Measurements from ENCODE around the gene TBC1D17.

Gene TBC1D17

DNA sequence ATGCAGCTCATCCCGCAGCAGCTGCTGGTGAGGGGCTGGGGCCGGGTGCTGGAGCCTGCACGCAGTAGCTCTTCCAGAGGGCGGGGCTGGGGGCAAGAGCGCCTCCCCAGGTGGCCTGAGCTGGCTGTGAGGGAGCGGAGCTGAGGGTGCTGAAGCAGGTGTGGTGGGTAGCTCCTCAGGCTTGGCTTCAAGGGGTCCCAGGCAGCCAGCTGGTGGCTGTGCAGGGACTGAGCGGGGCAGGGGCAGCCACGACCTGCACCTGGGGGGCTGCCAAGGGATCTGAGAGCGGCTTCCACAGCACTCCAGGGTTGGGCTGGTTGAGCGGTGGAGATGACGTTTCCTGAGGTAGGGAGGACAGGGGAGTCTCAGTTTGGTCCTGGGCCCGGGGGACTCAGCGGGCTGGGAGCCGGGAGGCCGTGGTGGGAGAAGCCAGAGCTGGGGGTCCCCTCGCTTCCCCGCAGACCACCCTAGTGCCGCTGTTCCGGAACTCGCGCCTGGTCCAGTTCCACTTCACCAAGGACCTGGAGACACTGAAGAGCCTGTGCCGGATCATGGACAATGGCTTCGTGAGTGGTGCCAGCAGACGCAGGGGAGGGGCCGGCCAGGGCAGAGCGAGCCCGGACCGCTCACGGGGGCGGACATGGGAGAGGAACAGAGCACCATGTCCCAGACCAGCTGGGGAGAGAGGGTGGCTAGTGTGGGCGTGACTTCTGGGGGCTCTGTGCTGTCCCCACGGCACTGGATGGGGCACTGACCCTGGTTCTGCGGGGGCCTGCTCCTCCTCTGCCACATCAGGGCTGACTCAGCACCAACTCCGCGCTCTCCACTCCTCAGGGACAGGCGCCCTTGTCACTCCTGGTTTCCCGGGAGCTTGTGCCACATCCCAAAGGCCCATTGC lies 19.2 kb upstream of the TBC1D17 start:
- no peak for TF ChIP-seq EZH2phosphoT487 (conservative IDR thresholded peaks at IDR 0.05; ENCODE audit: low read length)
- no peak for TF ChIP-seq CTCF (IDR thresholded peaks at IDR 0.05; ENCODE audit: insufficient read depth, low read length, poor library complexity, severe bottlenecking)
- H3K27ac ChIP-seq (ENCODE audit: low read depth, low read length), result no peak overlapping the region
- H2AFZ ChIP-seq (ENCODE audit: low read depth, low read length, severe bottlenecking), result no peak overlapping the region
- no peaks in the 10 kb centered on the region for H3K36me3 ChIP-seq (ENCODE audit: low read length)
- H3K27me3 ChIP-seq (ENCODE audit: low read length), result no peaks in the 10 kb centered on the region
- H3K4me2 ChIP-seq (ENCODE audit: low read depth, low read length, poor library complexity, severe bottlenecking), result no peak overlapping the region
- no peak overlapping the region for H3K4me3 ChIP-seq (ENCODE audit: insufficient read depth, low read length, poor library complexity, severe bottlenecking)
- no peak overlapping the region for H3K9ac ChIP-seq (ENCODE audit: low read length)
- no peaks in the 10 kb centered on the region for H3F3A ChIP-seq (ENCODE audit: insufficient read depth)
- no peaks in the 10 kb centered on the region for H3K9me3 ChIP-seq (ENCODE audit: insufficient read depth, low read length)
- H4K20me1 ChIP-seq (ENCODE audit: low read depth, low read length), result 0 out of 2 replicates have a peak, but pooled peaks cover 3% of the 10 kb centered on the region
- H3K9me2 ChIP-seq (replicated peaks; ENCODE audit: insufficient read depth, low read length), result no peaks in the 10 kb centered on the region
- H3K79me2 ChIP-seq (ENCODE audit: insufficient read depth, low read length), result peaks cover 7% of the 10 kb centered on the region; the same call in 1 of the 2 replicates

DNA sequence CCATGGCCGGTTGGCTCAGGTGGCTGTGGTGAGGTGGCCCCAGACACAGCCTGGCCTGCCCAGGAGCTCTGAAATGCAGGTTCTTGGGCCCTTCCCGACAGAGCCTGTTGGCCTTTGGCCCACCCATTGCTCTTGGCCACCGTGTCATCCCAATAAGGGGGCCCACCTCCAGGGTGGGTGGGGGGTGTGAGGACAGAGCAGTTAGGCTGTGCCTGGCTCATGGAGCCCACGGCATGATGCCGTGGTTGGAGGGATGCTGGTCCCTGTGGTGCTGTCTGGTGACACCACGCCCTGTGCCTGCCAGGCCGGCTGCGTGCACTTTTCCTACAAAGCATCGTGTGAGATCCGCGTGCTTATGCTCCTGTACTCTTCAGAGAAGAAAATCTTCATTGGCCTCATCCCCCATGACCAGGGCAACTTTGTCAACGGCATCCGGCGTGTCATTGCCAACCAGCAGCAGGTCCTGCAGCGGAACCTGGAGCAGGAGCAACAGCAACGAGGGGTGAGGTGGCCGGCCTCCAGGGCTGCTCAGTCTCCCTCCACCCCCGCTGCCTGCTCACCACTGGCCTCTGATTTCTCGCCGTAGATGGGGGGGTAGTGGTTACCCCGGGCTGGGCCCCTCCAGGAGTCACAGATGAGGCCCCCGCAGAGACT lies 17.7 kb upstream of the TBC1D17 start:
- Histone ChIP-seq H3K9ac (ENCODE audit: low read length) (no peak overlapping the region), H3K9me3 (ENCODE audit: insufficient read depth, low read length) (no peaks in the 10 kb centered on the region), H3K27ac (ENCODE audit: low read depth, low read length) (no peak overlapping the region), H4K20me1 (ENCODE audit: low read depth, low read length) (no peaks in the 10 kb centered on the region), H3K9me2 (replicated peaks; ENCODE audit: insufficient read depth, low read length) (no peaks in the 10 kb centered on the region), H3K27me3 (ENCODE audit: low read length) (no peaks in the 10 kb centered on the region), H2AFZ (ENCODE audit: low read depth, low read length, severe bottlenecking) (no peak overlapping the region), H3K79me2 (ENCODE audit: insufficient read depth, low read length) (peaks cover 3% of the 10 kb centered on the region), H3K4me2 (ENCODE audit: low read depth, low read length, poor library complexity, severe bottlenecking) (no peak overlapping the region), H3K4me3 (ENCODE audit: insufficient read depth, low read length, poor library complexity, severe bottlenecking) (no peak overlapping the region), H3F3A (ENCODE audit: insufficient read depth) (no peaks in the 10 kb centered on the region), H3K36me3 (ENCODE audit: low read length) (no peaks in the 10 kb centered on the region)
- TF ChIP-seq CTCF (IDR thresholded peaks at IDR 0.05; ENCODE audit: insufficient read depth, low read length, poor library complexity, severe bottlenecking) (no peak), EZH2phosphoT487 (conservative IDR thresholded peaks at IDR 0.05; ENCODE audit: low read length) (no peak)

DNA sequence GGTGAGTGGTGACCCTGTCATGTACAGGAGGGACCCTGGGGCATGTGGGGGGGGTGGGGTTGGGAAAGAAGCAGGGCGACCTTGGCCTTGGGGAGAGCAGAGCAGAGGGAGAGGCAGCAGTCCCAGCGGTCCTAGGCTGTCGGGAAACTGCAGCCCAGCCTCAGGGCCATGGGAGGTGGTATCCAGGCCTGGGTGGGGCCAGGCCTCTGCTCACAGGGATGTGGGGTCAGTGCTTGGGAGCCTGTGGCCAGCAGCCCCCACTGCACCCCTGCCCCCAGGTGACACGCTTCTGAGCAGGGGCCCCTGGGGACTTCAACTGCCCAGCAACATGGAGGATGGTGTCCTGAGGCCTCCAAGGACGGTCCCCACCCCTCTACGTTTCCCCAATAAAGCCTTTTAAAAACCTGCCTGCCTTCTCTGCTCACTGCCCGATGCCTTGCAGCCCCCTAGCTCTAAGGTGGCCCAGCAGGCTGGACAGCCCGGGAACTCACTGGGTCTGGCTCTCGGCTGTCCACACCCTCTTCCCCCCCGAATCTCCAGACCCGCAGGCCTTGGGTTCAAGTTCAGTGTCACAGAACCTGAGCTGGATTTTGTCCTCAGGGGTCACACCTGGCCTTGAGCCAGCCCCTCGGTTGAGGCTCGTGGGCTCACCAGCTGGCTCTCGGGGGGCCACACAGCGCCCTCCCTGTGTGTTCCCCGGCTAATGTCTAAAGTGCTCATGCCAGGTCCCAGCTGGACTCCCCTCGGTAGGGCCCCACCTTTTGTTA lies 17.0 kb upstream of the TBC1D17 start:
- H3K9me3 ChIP-seq (ENCODE audit: insufficient read depth, low read length), result no peaks in the 10 kb centered on the region
- H4K20me1 ChIP-seq (ENCODE audit: low read depth, low read length), result no peaks in the 10 kb centered on the region
- no peak overlapping the region for H3K4me3 ChIP-seq (ENCODE audit: insufficient read depth, low read length, poor library complexity, severe bottlenecking)
- no peak overlapping the region for H3K27ac ChIP-seq (ENCODE audit: low read depth, low read length)
- peaks cover 10% of the 10 kb centered on the region for H3K79me2 ChIP-seq (ENCODE audit: insufficient read depth, low read length)
- no peak overlapping the region for H3K9ac ChIP-seq (ENCODE audit: low read length)
- no peaks in the 10 kb centered on the region for H3K27me3 ChIP-seq (ENCODE audit: low read length)
- H3K9me2 ChIP-seq (replicated peaks; ENCODE audit: insufficient read depth, low read length), result no peaks in the 10 kb centered on the region
- no peaks in the 10 kb centered on the region for H3F3A ChIP-seq (ENCODE audit: insufficient read depth)
- H3K36me3 ChIP-seq (ENCODE audit: low read length), result no peaks in the 10 kb centered on the region
- TF ChIP-seq CTCF (IDR thresholded peaks at IDR 0.05; ENCODE audit: insufficient read depth, low read length, poor library complexity, severe bottlenecking), result no peak
- no peak for TF ChIP-seq EZH2phosphoT487 (conservative IDR thresholded peaks at IDR 0.05; ENCODE audit: low read length)
- no peak overlapping the region for H3K4me2 ChIP-seq (ENCODE audit: low read depth, low read length, poor library complexity, severe bottlenecking)
- no peak overlapping the region for H2AFZ ChIP-seq (ENCODE audit: low read depth, low read length, severe bottlenecking)

Data from SU-DHL-6 (cell line).